AG04450 (cell line): ENCODE data around the gene SNORC. TPM values are rescaled to one million over a fixed set of nuclear protein-coding genes. Genes with fewer than 3 reads are reported as not detected.

Source experiments
- CTCF ChIA-PET: fragments of 300-600, 350-600 bp; formaldehyde crosslinking; extraction: SDS; loops from one replicate; lab custom pipeline; 2022; ENCODE audit warnings: antibody characterized with exemption, inconsistent platforms; lab: Charles Lee
- POLR2A ChIA-PET: fragments of 350-600 bp; formaldehyde crosslinking; extraction: SDS; loops from one replicate; lab custom pipeline; 2021; ENCODE audit warnings: antibody characterized with exemption, inconsistent platforms; lab: Yijun Ruan, JAX
- DNase-seq: peaks from one replicate; pipeline ENCODE4 v3.0.0-alpha.2; 2011; ENCODE audit warnings: low read depth, low spot score
- H3K27ac ChIP-seq: one replicate; pipeline ENCODE4 v1.5.1; 2012; ENCODE audit warnings: low read depth, low read length, control low read depth
- H3K27me3 ChIP-seq: one replicate; pipeline ENCODE4 v1.6.0; 2012; ENCODE audit warnings: low read length; ENCODE audit not compliant: control insufficient read depth, insufficient read depth
- H3K4me3 ChIP-seq: 2 replicates; pipeline ENCODE4 v1.5.1; 2011; ENCODE audit warnings: mild to moderate bottlenecking, low read depth, low read length, control low read depth
- H3K9me3 ChIP-seq: 2 replicates; pipeline ENCODE4 v1.5.1; 2012; ENCODE audit warnings: low read length; ENCODE audit not compliant: control insufficient read depth, insufficient read depth
- polyA plus RNA-seq: library from polyadenylated mRNA; depleted of rRNA; stranded (reverse); fragments of >200 nt; gene quantifications from 2 replicates; pipeline ENCODE4 v1.2.3, GENCODE V29; 2011
- TF ChIP-seq, protein P1 (sequence below): IDR thresholded peaks from 2 replicates; pipeline ENCODE4 v1.5.1; 2011; ENCODE audit warnings: low read depth, low read length, control low read depth, inconsistent platforms

Gene SNORC
- polyA plus RNA-seq, 1 experiment = 0.48 TPM

DNA sequence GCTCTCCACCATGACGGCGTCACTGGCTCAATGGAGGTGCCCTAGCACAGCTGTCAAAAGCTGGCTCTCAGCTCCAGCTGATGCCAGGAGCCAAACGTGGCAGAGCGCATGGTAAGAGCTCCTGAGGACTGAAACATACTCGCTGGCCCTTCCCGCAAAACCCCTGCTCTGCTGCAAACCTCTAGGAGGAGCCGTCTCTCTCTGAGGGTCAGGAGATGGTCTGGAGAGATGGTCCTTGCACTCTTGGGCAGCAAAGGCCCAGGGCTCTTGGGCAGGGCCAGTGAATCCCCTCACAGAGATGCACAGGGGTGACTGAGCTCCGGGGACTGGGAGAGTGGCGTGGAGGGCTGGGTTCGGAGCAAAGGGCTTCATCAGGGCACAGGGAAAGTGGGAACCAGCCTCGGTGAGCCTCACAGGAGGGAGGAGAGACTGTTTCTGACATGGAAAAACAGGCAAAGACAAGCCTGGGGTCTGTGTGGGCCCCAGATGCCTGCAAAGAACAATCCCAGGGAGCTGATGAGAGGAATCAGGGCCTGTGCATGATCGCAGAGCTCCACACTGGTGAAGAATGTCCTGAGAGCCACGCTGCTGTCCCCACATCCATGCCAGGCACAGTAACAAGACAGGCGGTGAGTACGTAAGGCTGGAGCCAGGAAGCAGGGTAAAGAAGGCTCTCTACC is 17.2 kb downstream of the SNORC start:
- TF ChIP-seq, protein P1, sequence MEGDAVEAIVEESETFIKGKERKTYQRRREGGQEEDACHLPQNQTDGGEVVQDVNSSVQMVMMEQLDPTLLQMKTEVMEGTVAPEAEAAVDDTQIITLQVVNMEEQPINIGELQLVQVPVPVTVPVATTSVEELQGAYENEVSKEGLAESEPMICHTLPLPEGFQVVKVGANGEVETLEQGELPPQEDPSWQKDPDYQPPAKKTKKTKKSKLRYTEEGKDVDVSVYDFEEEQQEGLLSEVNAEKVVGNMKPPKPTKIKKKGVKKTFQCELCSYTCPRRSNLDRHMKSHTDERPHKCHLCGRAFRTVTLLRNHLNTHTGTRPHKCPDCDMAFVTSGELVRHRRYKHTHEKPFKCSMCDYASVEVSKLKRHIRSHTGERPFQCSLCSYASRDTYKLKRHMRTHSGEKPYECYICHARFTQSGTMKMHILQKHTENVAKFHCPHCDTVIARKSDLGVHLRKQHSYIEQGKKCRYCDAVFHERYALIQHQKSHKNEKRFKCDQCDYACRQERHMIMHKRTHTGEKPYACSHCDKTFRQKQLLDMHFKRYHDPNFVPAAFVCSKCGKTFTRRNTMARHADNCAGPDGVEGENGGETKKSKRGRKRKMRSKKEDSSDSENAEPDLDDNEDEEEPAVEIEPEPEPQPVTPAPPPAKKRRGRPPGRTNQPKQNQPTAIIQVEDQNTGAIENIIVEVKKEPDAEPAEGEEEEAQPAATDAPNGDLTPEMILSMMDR = peak; percentile 38; the same call in 1 of the 2 replicates
- ChIA-PET CTCF (interaction anchor here (1.3 kb wide), 1 partner anchor 167 kb away, joined by 6 read pairs; no protein-coding TSS in a partner anchor), POLR2A (no interaction called here)
- Histone ChIP-seq H3K27me3 (peaks cover 4% of the 10 kb centered on the region), H3K27ac (no peak overlapping the region), H3K9me3 (no peaks in the 10 kb centered on the region; the same call in 1 of the 2 replicates), H3K4me3 (no peak overlapping the region)
- no peak for DNase-seq

DNA sequence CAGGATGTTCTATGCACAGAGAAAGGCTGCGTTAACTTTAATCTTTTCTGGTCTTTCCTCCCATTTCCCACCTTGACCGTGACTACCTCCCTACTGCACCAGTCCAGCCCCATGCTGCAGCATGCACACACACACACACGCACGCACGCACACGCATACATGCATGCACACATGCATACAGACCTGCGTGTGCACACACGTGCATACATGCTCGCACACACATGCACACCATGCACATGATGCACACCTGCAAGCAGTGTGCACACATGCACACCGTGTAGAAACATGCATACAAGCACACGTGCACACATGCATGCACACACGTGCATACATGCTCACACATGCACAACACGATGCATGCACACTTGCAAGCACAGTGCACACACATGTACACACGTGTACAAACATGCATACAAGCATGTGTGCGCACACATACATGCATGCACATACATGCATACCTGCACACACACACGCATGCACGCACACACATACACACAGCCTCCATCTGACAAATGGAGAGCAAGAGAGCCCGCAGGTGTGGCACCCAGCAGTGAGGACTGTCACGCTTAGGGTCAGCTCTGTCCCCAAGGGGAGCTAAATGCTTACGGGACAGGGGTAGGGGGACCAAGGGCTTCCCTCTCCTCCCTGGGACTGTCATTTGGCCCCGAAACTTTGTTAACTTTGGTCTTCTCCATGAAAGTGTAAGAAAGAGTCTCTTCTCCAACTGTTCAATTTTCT is 18.2 kb downstream of the SNORC start:
- DNase-seq = no peak
- Histone ChIP-seq H3K9me3 (no peaks in the 10 kb centered on the region; the same call in 1 of the 2 replicates), H3K4me3 (no peak overlapping the region), H3K27ac (no peak overlapping the region), H3K27me3 (peaks cover 4% of the 10 kb centered on the region)
- CTCF ChIA-PET = no interaction called here
- POLR2A ChIA-PET = no interaction called here
- TF ChIP-seq, protein P1 = no peak

DNA sequence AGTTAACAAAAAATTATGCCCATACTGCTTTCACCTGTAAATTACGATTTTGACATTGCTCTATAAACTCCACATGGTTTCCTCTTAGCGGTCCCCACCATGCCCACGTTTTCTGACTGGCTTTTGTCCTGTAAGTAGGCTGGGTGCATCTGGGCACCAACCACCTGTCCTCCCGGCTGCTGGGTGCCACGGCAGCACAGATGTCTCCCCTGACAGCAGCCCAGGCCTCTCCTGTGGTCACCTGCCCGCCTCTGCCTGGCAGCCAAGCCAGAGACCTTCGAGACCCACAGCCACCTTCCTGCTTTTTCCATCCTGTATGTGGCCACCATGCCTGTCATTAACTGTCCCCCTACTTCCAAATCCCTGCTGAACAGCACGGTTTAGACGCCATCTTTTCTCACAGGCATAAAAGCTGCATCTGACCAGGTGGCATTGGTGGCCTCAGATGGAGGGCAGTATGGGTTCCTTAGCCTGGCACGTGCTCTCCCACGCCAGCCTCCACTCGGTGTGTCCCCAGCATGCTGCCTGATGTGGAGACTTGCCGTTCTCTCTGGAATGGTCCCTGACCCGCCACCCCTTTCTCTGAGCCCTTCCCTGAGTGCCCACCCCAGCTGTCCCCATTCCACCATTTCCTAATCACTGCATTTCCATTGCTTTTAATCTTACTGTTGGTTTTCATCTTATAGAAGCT is 18.9 kb downstream of the SNORC start:
- POLR2A ChIA-PET = no interaction called here

DNA sequence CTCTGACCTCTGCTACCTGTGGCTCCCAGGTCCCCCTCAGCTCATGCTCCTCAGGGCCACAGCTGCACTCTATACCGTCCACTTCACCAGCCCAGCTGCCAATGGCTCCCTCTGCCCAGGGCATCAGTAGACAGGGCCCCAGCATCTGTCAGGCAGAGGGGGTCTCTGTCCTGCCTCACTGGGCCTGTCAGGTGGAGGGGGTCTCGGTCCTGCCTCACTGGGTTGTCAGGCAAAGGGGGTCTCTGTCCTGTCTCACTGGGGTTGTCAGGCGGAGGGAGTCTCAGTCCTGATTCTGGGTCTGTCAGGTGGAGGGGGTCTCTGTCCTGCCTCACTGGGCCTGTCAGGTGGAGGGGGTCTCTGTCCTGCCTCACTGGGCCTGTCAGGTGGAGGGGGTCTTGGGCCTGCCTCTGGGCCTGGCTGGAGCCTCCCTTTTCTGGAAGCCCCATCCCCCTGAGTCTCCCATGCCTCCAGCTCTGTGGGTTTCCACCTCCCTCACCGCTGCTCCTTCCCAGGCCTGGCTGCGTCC is 19.9 kb downstream of the SNORC start:
- H3K27ac ChIP-seq = no peak overlapping the region
- DNase-seq = no peak
- ChIA-PET POLR2A (no interaction called here), CTCF (no interaction called here)
- H3K27me3 ChIP-seq = peaks cover 6% of the 10 kb centered on the region
- TF ChIP-seq, protein P1 = no peak
- H3K9me3 ChIP-seq = no peaks in the 10 kb centered on the region; the same call in 1 of the 2 replicates
- no peak overlapping the region for H3K4me3 ChIP-seq

More for the DNA sequence above, 18.9 kb downstream of the SNORC start:
- no peaks in the 10 kb centered on the region; the same call in 1 of the 2 replicates for H3K9me3 ChIP-seq
- H3K27me3 ChIP-seq = peaks cover 4% of the 10 kb centered on the region
- no peak overlapping the region for H3K4me3 ChIP-seq
- DNase-seq = no peak
- H3K27ac ChIP-seq = no peak overlapping the region
- TF ChIP-seq, protein P1 = no peak
- CTCF ChIA-PET = no interaction called here
